ENCODE data around the gene SPTLC3. TPM values are rescaled to one million over a fixed set of nuclear protein-coding genes. Genes with fewer than 3 reads are reported as not detected.

The SPTLC3 gene
- total RNA-seq, 3 donors from 2014 or later, result 7.2 to 18.2 (median 9.7) TPM

GRCh38 chr20:13109658-13110057, 100.9 kb downstream of the SPTLC3 start:
- Histone ChIP-seq H3K9me3 (no peaks in the 10 kb centered on the region), H3K4me3 (no peak overlapping the region), H3K4me1 (ENCODE audit: low read depth) (no peaks in the 10 kb centered on the region), H3K36me3 (ENCODE audit: low read depth) (no peaks in the 10 kb centered on the region)
- TF ChIP-seq, protein P1, sequence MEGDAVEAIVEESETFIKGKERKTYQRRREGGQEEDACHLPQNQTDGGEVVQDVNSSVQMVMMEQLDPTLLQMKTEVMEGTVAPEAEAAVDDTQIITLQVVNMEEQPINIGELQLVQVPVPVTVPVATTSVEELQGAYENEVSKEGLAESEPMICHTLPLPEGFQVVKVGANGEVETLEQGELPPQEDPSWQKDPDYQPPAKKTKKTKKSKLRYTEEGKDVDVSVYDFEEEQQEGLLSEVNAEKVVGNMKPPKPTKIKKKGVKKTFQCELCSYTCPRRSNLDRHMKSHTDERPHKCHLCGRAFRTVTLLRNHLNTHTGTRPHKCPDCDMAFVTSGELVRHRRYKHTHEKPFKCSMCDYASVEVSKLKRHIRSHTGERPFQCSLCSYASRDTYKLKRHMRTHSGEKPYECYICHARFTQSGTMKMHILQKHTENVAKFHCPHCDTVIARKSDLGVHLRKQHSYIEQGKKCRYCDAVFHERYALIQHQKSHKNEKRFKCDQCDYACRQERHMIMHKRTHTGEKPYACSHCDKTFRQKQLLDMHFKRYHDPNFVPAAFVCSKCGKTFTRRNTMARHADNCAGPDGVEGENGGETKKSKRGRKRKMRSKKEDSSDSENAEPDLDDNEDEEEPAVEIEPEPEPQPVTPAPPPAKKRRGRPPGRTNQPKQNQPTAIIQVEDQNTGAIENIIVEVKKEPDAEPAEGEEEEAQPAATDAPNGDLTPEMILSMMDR (IDR thresholded peaks at IDR 0.05), result no peak
- ATAC-seq (no peak), DNase-seq (no peak)
- intact Hi-C loops (cut with DNase I, micrococcal nuclease), result loop anchor here (5.0 to 10.0 kb wide), 3 partner anchors 137 to 665 kb away; no protein-coding TSS in a partner anchor

DNA sequence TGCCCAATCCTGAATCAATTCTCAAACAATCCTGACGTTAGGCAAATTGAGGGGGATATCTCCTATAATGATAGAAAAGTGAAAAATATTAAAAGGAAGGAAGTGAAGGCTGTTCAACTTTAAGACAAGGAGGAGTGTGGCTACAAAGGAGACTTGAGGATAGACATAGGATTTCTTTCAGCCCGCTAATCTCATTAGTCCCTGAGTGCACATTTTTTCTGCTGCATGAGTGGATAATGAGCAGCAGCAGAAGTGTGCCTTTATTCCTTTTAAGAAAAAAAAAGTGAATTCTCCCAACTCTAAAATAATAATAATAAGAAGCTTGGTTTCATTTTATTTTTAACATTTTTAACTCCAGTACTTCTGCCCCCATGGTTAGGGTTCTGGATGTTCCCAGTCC, 102.0 kb downstream of the SPTLC3 start:
- TF ChIP-seq, protein P1 (IDR thresholded peaks at IDR 0.05), result no peak
- intact Hi-C loops (cut with DNase I, micrococcal nuclease), result loop anchor here in 1 of 2 donors (10.0 kb wide), 1 partner anchor 664 kb away; no protein-coding TSS in a partner anchor
- Histone ChIP-seq H3K36me3 (ENCODE audit: low read depth) (no peaks in the 10 kb centered on the region), H3K4me3 (no peak overlapping the region), H3K4me1 (ENCODE audit: low read depth) (no peaks in the 10 kb centered on the region), H3K9me3 (no peaks in the 10 kb centered on the region)
- ATAC-seq (no peak), DNase-seq (no peak)

DNA sequence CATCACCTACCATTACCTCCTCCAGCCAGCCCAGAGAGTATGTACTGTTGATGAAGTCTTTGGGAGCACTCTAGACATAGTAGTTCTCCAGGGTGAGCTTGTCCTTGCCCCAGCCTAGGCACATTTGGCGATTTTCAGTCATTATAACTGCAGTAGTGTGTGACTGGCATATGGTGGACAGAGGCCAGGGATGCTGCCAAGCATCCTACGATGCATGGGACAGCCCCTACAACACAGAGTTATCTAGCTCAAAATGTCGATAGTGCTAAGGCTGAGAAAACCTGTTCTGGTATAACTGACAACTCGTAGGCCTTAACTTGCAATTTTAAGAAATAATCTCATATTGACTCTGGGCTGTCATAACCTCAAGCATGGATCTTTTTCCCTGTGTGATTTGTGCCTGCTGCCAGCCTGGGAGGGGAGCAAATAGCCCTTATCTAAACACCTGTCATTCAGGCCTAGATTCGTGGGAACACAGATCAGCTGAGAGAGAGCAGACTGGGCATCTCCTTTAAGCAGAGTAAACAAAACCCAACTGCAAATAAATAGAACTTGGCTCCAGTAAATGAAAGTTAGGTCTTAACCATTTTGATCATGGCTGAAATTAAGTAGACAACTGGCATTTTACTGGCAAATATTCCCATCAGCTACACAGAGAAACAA, 102.6 kb downstream of the SPTLC3 start:
- DNase-seq, result peak in 1 of 3 donors; percentile 13
- Histone ChIP-seq H3K4me1 (ENCODE audit: low read depth) (no peaks in the 10 kb centered on the region), H3K36me3 (ENCODE audit: low read depth) (no peaks in the 10 kb centered on the region), H3K9me3 (no peaks in the 10 kb centered on the region), H3K4me3 (no peak overlapping the region)
- intact Hi-C loops (cut with DNase I, micrococcal nuclease), result loop anchor here in 1 of 2 donors (10.0 kb wide), 1 partner anchor 663 kb away; no protein-coding TSS in a partner anchor
- TF ChIP-seq, protein P1 (IDR thresholded peaks at IDR 0.05), result no peak
- peak; percentile 82 for ATAC-seq

DNA sequence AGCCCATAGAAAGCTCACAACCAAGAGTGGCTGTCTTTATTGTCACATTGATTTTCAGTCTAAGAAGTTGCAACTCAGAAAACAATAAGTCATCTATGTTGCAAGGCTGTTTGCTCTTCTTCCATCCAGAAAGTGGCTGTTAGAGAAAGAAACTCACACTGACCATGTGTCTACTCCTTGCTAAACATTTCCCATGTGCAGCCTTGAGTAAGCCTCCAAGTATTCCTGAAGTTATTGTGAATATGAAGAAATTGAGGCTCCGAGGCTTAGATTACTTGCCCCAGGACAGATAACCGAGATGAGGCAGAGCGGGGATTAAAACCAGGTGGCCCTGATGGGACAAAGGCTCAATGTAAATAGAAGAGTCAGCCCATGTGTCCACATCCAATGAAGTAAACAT, 105.0 kb downstream of the SPTLC3 start:
- Histone ChIP-seq H3K36me3 (ENCODE audit: low read depth) (no peaks in the 10 kb centered on the region), H3K4me1 (ENCODE audit: low read depth) (no peaks in the 10 kb centered on the region), H3K9me3 (no peaks in the 10 kb centered on the region), H3K4me3 (no peak overlapping the region)
- no peak for DNase-seq
- TF ChIP-seq, protein P1 (IDR thresholded peaks at IDR 0.05), result no peak
- intact Hi-C loops (cut with DNase I, micrococcal nuclease), result loop anchor here in 1 of 2 donors (10.0 kb wide), 1 partner anchor 661 kb away; no protein-coding TSS in a partner anchor
- ATAC-seq, result no peak

DNA sequence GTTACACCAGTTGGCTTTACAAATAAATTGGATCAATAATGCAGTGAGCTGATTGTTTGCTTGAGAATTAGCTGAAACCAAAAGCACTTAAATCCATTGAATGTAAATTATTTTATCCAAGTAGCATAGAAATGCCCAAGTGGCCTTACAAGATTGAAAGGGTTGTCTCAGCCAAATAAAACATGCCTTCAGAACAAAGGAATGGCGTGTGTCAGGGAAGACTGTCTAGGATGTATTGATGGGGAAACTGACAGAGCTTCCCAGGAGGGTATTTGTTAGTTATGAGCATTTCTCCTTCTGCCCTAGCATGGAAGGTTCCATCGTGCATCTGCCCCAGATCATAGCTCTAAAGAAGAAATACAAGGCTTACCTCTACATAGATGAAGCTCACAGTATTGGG, 108.4 kb downstream of the SPTLC3 start:
- no peaks in the 10 kb centered on the region for H3K9me3 ChIP-seq
- no peaks in the 10 kb centered on the region for H3K36me3 ChIP-seq (ENCODE audit: low read depth)
- DNase-seq, result no peak
- TF ChIP-seq, protein P1 (IDR thresholded peaks at IDR 0.05), result no peak
- intact Hi-C loops (cut with DNase I, micrococcal nuclease), result loop anchor here in 1 of 2 donors (10.0 kb wide), 1 partner anchor 658 kb away; no protein-coding TSS in a partner anchor
- no peaks in the 10 kb centered on the region for H3K4me1 ChIP-seq (ENCODE audit: low read depth)
- no peak for ATAC-seq
- H3K4me3 ChIP-seq, result no peak overlapping the region
